Stimulated activated CD4-positive, alpha-beta T cell treated with anti-CD3 and anti-CD28 coated beads, TNF-alpha, amount 100 ng/mL, for 24 hours (primary cell): ENCODE results near the gene SLC39A1.
"Not testable (repeated sequence)": the region's sequence is repeated elsewhere in the genome, so short reads cannot be mapped to it uniquely, and the experiment has no call there.

ENCODE experiments used
- DNase-seq, 3 experiments: peaks; one replicate each; pipeline ENCODE4 v3.0.0-alpha.2; 2020; ENCODE audit warnings: low read depth in 3 of 3

Gene SLC39A1, protein sequence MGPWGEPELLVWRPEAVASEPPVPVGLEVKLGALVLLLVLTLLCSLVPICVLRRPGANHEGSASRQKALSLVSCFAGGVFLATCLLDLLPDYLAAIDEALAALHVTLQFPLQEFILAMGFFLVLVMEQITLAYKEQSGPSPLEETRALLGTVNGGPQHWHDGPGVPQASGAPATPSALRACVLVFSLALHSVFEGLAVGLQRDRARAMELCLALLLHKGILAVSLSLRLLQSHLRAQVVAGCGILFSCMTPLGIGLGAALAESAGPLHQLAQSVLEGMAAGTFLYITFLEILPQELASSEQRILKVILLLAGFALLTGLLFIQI

DNA sequence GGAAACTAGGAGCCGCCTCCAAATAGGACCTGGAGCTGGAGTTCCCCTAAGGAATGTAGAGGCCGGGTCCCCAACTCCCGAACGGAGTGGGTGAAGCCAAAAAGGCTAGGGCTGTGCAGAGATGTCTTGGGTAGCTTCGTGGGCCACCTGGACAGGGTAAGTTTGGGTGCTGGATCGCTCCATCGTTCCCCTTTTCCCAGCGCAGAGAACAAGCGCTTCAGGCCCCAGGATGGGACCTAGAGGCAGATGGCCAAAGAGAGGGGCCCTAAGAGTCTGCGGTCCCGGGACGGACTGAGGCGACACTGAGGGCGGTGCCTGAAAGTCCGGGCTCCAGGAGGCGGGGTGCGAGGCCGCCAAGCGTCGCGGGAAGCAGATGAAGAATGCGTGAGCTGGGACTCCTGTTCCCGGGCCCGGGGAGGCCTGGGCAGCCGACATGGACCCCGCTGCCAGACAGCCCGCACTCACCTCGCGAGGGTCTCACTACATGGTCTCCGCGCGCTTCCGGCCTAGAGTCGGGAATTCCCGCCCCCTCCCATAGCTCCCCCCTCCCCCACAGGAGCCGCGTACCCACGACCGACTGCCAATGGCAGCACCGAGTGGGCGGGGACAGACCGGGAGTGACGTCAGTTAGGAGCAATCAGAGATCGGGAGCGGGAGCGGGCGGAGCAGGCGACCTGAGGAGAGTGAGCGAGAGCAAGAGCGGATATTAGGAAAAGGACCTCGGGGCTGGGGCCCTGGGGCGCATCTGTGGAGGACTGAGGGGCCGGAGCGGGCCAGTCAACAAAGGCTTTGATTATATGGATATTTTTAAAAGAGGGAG is at the start of gene SLC39A1:
TSS of gene SLC39A1 (minus strand) at position 508 of the 820 bp plus-strand sequence. CDS start 822 bp downstream, outside the sequence.
- DNase-seq: peak; percentile 90 to 97 (median 94)

DNA sequence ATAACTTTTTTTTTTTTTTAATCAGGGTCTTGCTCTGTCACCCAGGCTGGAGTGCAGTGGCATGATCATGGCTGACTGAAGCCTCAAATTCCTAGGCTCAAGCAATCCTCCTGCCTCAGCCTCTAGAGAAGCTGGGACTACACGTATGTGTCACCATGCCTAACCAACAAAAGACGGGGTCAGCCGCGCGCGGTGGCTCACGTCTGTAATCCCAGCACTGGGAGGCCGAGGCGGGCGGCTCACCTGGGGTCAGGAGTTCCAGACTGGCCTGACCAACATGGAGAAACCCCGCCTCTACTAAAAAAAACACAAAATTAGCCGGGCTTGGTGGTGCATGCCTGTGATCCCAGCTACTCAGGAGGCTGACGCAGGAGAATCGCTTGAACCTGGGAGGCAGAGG is 49.2 kb upstream of the SLC39A1 start:
- not testable (repeated sequence) for DNase-seq

DNA sequence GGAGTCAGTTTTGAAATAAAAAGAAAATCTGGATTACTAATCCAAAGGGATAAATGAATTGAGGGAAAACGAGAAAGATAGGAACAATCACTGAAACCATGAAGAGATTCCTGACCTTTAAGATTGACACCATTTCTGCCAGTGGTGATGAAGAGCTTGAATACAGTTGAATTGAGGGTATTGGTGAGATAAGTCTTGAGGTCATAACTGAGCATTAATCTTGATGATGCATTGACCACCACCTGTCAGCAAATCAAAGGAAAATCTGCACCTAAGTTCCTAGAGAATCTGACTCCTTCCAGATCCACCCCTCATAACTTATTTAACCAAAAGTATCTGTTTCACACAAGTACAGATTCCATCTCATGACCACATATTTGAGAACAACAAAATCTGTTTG is 48.8 kb upstream of the SLC39A1 start:
- DNase-seq: no peak

DNA sequence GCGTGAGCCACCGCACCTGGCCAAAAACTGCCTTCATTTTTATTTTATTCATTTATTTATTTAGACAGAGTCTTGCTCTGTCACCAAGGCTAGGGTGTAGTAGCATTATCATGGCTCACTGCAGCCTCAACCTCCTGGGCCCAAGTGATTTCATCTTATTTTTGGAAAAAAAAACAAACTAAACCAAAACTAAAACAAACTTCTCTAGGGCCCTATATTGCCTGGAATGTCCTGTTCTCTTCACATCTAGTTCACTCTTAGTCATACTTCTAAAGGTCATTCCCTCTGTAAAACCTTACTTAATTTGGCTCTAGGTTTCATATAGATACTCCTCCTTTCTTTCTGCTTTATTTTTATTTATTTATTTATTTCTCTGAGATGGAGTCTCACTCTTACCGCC is 42.8 kb upstream of the SLC39A1 start:
- no peak for DNase-seq

DNA sequence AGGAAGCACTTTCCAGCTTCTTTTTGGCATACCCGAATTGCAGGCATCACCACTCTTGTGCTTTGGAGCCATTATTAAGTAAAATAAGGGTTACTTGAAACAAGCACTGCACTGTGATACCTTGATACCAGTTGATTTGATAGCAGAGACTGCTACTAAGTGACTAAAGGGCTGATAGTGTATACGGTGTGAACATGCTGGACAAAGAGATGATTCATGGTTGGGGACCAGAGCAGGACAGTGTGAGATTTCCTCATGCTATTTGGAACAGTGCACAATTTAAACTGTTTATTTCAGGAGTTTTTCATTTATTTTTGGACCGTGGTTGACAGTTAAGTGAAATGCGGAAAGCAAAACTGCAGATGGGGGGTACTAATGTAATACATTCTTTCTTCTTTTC is 37.1 kb upstream of the SLC39A1 start:
- DNase-seq: no peak

DNA sequence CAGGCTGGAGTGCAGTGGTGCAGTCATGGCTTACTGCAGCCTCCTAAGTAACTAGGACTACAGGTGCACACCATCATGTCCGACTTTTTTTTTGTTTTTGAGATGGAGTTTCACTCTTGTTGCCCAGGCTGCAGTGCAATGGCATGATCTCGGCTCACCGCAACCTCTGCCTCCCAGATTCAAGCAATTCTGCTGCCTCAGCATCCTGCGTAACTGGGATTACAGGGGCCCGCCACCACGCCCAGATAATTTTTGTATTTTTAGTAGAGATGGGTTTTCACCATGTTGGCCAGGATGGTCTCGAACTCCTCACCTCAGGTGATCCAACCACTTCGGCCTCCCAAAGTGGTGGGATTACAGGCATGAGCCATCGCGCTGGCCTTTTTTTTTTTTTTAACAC is 33.5 kb upstream of the SLC39A1 start:
- DNase-seq: not testable (repeated sequence)

DNA sequence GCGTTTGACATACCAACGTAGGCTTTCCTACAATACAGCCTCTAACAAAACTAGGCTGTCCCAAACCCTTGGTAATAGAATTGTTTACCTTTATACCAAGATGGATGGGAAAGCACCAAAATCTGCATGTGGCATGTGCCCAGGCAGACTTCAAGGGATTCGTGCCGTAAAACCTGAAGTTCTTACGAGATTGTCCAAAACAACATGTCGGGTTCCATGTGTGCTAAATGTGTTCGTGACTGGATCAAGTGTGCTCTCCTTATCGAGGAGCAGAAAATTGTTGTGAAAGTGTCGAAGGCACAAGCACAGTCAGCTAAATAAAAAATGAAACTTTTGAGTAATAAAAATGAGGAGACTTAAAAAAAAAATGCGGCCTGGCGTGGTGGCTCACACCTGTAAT is 32.3 kb upstream of the SLC39A1 start:
- no peak for DNase-seq

DNA sequence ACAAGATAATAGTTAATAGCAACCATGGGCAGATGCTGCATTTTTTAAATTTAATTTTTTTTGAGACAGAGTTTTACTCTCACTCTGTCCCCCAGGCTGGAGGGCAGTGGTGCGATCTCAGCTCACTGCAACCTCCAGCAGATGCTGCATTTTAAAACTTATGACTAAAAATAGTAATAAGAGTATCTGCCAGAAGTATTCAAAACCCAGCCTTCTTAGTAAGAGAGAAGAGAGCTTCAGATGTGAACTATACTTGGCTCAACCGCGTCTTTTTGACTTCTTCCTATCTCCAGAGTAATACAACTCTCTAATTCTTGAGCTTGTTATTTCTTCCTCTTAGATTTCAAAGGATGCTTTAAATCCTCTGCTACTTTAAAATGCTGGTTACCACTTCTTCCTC is 31.9 kb upstream of the SLC39A1 start:
- DNase-seq: no peak

DNA sequence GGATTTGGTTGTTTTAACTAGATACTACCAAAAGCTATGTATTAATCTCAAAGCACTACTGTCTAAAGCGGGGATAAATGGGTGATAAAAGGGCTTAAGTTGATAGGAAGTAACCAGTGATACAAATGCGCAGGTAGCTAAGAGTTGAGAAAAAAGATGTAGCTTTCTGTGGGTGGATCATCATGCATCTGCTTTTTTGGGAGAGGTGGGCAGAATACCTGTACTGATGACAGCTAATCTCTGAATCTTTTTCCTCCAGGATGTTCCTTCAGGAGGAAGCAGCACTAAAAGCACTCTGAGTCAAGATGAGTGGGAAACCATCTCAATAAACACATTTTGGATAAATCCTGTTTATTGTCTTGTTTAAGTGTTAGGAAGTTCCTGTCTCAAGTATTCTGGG is 28.5 kb upstream of the SLC39A1 start:
- DNase-seq: no peak

DNA sequence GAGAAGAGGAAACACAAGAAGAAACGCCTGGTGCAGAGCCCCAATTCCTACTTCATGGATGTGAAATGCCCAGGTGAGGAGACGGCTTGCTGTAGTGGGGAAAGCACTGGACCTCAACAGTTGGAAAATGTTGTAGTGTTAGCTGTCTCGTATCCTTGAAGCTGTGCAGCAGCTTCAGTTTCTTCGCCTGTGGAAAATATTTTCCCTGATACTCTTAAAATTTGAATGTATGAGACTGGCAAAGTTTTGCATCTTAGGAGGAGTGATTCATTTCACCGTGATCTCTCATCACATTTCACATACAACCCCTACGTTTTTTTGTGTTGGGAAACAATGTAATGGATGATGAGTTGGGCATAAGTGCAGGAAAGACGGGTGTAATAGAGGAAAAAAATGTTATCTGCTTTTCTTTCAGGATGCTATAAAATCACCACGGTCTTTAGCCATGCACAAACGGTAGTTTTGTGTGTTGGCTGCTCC is 27.9 kb upstream of the SLC39A1 start:
- no peak for DNase-seq

DNA sequence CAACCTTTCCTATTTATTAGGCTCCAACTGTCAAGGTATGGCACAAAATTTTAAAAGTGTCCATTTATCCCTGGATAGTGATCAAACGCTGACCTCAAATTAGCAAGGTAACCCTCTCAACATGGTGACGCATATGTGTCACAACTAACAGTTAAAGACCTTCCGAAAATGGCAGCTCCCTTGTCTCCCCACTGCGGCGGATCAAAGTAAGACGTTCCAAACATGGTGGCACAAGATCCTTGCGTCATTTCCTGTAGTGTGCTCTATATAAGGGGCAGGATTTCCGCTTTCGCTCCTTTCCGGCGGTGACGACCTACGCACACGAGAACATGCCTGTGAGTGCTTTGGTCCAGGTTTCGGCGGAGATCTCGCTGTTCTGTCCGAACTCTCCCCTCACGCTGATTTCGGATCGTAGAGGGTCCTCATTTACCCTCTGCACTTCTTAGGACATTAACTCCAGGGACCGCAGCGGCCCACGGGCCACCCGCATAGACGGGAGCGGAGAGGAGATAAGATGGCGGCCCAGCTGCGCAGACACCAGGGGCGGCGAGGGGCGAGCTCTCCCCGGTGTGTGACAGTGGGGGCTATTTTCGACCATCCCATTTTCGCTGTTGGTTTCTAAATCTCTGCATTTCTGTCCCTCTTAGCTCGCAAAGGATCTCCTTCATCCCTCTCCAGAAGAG is 27.3 kb upstream of the SLC39A1 start, which contains the start of gene RPS27:
TSS of gene RPS27 (plus strand) at position 295 of the 683 bp plus-strand sequence. CDS start at position 330, 35 bp downstream.
- peak; percentile 68 to 81 (median 80) for DNase-seq

DNA sequence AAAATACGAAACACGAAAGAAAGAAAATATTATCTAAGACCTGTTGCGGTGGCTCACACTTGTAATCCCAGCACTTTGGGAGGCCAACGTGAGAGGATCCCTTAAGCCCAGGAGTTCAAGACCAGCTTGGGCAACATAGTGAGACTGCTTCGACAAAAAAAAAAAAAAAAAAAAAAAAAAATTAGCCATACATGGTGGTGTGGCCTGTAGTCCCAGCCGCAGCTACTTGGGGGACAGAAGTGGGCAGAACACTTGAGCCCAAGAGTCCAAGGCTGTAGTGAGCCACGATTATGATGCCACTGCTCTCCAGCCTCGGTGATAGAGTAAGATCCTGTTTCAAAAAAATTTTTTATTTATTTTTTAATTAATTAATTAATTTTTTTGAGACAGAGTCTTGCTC is 24.3 kb upstream of the SLC39A1 start:
- no peak for DNase-seq

DNA sequence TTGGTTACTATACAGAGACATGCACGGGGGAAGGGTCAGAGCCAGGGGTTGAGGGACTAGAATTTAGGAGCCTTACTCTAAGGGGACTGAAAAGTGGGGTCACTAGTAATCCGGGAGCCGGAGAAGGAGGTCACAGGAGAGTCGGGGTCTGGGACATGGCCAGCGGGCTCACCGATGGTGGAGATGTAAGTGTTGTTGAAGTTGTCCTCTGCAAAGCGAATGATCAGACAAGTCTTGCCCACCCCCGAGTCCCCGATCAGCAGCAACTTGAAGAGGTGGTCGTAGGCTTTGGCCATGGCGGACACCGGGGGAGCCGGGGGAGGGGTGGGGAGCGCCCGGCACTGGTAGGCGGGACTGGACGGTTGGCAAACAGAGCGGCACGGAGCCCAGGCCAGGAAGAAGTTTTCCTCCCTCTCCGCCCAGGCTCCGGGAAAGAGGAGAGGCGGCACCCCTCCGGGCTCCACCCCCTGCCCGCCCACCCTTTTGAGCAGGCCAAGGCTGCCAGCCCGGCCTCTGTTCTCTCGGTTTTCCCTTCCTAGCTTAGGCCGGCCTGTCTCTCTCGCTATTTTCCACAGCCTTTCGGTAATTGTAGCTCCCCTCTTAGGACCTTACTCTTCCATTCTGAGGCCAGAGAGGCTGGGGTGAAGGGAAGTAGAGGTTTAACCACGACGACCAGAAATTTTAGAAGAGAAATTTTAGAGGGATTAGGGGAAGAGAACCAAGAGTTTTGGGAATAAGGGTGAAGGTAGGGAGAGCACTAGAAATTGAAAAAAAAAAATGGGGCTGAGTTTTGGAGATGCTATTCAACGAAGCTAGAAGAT is 22.8 kb upstream of the SLC39A1 start, which contains the start of gene RAB13:
TSS of gene RAB13 (minus strand) at position 399 of the 821 bp plus-strand sequence. CDS start at position 296, 103 bp downstream.
- no peak for DNase-seq

DNA sequence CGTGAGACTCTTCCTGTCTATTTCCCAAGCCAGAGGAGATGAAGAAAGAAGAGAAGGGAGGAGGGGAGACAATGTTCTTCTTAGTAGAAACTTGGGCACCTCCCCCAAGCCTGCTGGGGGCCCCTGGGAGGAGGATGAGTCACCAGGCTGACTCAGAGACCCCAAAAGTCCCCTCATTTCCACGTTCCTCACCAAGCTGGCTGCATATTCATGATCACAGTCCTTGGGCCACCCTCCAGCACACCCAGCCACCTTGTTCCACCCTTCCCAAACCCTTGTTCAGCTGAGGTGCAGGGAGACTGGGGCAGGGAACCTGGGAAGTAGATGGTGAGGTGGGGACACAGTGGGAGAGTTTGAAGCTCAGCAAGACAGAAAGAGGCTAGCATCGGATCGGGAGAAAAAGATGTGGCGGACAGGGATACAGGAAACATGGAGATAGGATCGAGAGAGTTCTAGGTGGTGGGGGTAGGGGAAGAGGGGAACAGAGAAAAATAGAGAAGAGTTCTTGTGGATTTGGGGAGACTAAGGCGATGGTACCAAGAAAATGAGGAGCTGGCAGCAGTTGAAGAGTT is 22.1 kb upstream of the SLC39A1 start:
- DNase-seq: peak in 1 of 3 experiments; percentile 53

DNA sequence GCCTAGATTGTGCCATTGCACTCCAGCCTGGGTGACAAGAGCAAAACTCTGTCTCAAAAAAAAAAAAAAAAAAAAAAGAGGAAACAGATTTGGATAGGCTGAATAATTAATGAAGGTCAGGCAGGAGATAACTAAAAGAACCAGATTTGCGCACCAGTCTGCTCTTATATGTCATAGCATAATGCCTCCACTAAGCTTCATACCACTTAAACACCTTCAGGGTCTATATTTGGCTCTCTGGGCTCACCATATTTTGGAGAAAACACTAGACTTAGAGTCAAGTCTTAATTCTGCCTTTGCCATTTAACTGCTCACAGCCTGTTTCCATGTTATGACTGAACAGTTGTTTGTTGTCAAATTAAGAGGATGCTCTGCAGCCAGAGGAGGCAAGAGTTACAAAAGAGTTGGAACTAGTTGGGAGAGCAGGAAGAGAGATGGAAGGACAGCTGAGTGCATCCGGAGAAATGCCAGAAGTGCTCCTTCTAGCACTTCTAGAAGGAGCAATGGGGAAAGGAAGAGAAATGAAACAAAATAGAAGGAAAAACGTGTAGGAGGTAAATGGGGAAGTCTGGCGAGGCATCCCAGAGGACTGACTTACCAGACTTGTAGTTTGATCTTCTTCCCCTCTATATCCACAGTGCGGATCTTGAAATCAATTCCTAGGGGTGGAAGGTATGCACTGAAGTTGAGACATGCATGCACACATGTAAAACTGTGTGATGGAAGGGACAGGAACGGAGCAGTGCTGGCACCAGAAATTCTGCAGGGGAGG is 21.0 kb upstream of the SLC39A1 start:
- no peak for DNase-seq

DNA sequence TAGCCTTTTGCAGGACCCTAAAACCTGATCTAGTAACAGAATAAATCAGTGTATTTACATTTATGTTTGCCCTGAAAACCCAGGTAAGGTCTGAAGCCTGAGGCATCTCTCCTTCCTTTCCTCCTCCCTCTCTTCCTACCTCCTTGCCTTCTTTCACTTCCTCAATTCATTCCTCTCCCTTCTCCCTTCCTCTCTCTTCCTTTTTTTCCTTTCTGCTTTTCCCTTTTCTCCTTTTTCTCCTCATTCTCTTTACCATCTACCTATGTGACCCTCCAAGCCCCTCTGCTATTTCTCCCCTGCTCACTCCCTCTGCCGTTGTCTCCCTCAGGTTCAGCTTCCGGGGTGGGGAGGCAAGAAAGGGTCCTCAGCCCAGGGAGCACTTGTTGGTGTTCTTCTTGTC is 18.4 kb upstream of the SLC39A1 start:
- not testable (repeated sequence) for DNase-seq

DNA sequence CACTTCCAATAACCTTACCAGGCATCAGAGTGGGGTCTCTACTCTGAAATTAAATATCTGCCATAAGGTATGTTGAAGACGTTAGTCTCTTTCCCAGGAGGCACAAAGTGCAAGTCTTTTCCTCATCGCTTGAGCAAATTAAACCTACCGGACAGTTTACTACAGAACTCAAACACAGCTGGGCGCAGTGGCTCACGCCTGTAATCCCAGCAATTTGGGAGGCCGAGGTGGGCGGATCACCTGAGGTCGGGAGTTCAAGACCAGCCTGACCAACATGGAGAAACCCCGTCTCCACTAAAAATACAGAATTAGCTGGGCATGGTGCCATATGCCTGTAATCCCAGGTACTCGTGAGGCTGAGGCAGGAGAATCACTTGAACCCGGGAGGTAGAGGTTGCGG is 15.8 kb upstream of the SLC39A1 start:
- not testable (repeated sequence) for DNase-seq

DNA sequence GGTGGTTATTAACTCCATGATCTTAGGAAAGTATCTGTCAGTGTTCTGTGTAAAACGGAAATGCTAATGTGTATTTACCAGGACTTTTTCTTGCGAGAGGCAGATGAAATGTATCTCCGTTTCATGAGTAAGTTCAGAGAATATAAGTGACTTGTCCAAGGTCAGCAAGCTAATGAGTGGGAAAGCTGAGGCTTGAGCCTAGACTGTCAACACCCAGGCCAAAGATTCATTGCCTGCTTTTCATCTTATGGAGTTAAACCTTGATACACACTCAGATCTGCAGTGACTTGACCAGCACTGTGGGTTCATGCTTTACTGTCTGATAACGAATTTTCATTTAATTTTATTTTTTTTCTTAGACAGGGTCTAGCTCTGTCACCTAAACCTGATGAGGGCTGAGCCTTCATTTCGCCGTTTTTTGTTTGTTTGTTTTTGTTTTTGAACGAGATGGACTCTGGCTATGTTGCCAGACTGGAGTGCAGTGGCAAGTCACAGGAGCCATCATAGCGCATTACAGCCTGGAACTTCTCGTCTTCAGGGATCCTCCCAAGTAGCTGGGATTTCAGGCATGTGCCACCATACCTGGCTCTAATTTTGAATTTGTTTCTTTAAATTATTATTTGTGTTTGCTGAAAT is 15.1 kb upstream of the SLC39A1 start:
- DNase-seq: no peak
